ENCODE measurements around the gene CTPS1.

- TF ChIP-seq CTCF (IDR thresholded peaks at IDR 0.05) (no peak), POLR2A (IDR thresholded peaks at IDR 0.05; ENCODE audit: low read depth) (no peak)
Observed at GRCh38 chr1:40945491-40945973, 34.0 kb upstream of the CTPS1 start.
